Measurements from ENCODE around the gene ISYNA1. TPM values are rescaled to one million over a fixed set of nuclear protein-coding genes. Genes with fewer than 3 reads are reported as not detected.

The ISYNA1 gene
- total and polyA plus RNA-seq, 2 experiments from 2014 or later = 191 to 208 TPM

DNA sequence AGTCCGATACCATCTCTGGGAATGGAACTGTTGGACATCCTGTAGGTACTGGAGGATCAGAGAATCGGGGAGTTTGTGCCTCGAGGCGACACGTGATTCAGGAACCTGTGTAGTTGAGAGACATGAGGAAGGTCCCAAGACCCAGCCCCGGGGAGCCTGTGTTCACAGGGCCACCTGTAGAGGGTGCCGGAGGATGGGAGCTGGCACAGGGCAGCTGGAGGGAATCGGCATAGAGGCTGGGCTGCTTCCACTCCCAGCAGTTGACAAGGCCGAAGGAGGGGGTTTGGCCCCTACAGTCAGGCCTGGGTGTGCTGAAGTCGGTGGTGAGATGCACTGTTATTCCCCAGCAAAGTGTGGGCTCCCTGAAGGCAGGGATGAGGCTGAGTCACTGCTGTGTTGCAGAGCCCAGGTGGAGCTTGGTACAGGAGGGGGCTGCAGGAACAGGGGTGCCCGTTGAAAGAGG is 2.5 kb upstream of the ISYNA1 start:
- peak; percentile 69 for DNase-seq (ENCODE audit: low spot score)
- Mint-ChIP-seq H3K27ac (no peak overlapping the region), H3K36me3 (ENCODE audit: low read depth) (peaks cover 17% of the 10 kb centered on the region), H3K27me3 (ENCODE audit: insufficient read depth, low read depth, poor library complexity) (peaks cover 25% of the 10 kb centered on the region), H3K4me3 (no peak overlapping the region), H3K4me1 (peaks cover 24% of the 10 kb centered on the region), H3K9me3 (peaks cover 4% of the 10 kb centered on the region)
- Histone ChIP-seq H2AFZ (no peak overlapping the region), H3K4me2 (no peak overlapping the region), H3K4me1 (ENCODE audit: insufficient read depth) (peaks cover 15% of the 10 kb centered on the region), H3K79me2 (replicated peaks; ENCODE audit: insufficient read depth) (no peaks in the 10 kb centered on the region), H3K27me3 (ENCODE audit: insufficient read depth) (no peaks in the 10 kb centered on the region), H4K20me1 (replicated peaks; ENCODE audit: insufficient read depth) (peaks cover 3% of the 10 kb centered on the region), H3K4me3 (no peak overlapping the region), H3K36me3 (ENCODE audit: insufficient read depth) (no peaks in the 10 kb centered on the region), H3F3A (replicated peaks; ENCODE audit: low read depth) (peaks cover 22% of the 10 kb centered on the region; the same call in 1 of the 2 replicates), H3K27ac (ENCODE audit: low read depth) (0 out of 2 replicates have a peak overlapping the region, but pooled peaks have one; percentile 19), H3K9me2 (ENCODE audit: insufficient read depth) (no peaks in the 10 kb centered on the region)
- ATAC-seq = peak; percentile 3
- TF ChIP-seq, protein P1, sequence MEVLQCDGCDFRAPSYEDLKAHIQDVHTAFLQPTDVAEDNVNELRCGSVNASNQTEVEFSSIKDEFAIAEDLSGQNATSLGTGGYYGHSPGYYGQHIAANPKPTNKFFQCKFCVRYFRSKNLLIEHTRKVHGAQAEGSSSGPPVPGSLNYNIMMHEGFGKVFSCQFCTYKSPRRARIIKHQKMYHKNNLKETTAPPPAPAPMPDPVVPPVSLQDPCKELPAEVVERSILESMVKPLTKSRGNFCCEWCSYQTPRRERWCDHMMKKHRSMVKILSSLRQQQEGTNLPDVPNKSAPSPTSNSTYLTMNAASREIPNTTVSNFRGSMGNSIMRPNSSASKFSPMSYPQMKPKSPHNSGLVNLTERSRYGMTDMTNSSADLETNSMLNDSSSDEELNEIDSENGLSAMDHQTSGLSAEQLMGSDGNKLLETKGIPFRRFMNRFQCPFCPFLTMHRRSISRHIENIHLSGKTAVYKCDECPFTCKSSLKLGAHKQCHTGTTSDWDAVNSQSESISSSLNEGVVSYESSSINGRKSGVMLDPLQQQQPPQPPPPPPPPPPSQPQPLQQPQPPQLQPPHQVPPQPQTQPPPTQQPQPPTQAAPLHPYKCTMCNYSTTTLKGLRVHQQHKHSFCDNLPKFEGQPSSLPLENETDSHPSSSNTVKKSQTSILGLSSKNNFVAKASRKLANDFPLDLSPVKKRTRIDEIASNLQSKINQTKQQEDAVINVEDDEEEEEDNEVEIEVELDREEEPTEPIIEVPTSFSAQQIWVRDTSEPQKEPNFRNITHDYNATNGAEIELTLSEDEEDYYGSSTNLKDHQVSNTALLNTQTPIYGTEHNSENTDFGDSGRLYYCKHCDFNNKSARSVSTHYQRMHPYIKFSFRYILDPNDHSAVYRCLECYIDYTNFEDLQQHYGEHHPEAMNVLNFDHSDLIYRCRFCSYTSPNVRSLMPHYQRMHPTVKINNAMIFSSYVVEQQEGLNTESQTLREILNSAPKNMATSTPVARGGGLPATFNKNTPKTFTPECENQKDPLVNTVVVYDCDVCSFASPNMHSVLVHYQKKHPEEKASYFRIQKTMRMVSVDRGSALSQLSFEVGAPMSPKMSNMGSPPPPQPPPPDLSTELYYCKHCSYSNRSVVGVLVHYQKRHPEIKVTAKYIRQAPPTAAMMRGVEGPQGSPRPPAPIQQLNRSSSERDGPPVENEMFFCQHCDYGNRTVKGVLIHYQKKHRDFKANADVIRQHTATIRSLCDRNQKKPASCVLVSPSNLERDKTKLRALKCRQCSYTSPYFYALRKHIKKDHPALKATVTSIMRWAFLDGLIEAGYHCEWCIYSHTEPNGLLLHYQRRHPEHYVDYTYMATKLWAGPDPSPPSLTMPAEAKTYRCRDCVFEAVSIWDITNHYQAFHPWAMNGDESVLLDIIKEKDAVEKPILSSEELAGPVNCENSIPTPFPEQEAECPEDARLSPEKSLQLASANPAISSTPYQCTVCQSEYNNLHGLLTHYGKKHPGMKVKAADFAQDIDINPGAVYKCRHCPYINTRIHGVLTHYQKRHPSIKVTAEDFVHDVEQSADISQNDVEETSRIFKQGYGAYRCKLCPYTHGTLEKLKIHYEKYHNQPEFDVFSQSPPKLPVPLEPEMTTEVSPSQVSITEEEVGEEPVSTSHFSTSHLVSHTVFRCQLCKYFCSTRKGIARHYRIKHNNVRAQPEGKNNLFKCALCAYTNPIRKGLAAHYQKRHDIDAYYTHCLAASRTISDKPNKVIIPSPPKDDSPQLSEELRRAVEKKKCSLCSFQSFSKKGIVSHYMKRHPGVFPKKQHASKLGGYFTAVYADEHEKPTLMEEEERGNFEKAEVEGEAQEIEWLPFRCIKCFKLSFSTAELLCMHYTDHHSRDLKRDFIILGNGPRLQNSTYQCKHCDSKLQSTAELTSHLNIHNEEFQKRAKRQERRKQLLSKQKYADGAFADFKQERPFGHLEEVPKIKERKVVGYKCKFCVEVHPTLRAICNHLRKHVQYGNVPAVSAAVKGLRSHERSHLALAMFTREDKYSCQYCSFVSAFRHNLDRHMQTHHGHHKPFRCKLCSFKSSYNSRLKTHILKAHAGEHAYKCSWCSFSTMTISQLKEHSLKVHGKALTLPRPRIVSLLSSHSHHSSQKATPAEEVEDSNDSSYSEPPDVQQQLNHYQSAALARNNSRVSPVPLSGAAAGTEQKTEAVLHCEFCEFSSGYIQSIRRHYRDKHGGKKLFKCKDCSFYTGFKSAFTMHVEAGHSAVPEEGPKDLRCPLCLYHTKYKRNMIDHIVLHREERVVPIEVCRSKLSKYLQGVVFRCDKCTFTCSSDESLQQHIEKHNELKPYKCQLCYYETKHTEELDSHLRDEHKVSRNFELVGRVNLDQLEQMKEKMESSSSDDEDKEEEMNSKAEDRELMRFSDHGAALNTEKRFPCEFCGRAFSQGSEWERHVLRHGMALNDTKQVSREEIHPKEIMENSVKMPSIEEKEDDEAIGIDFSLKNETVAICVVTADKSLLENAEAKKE (CRISPR knock-in tag; IDR thresholded peaks at IDR 0.05) = no peak
- no peak for TF ChIP-seq ZNF114 (CRISPR knock-in tag; IDR thresholded peaks at IDR 0.05)
- TF ChIP-seq, protein P2, sequence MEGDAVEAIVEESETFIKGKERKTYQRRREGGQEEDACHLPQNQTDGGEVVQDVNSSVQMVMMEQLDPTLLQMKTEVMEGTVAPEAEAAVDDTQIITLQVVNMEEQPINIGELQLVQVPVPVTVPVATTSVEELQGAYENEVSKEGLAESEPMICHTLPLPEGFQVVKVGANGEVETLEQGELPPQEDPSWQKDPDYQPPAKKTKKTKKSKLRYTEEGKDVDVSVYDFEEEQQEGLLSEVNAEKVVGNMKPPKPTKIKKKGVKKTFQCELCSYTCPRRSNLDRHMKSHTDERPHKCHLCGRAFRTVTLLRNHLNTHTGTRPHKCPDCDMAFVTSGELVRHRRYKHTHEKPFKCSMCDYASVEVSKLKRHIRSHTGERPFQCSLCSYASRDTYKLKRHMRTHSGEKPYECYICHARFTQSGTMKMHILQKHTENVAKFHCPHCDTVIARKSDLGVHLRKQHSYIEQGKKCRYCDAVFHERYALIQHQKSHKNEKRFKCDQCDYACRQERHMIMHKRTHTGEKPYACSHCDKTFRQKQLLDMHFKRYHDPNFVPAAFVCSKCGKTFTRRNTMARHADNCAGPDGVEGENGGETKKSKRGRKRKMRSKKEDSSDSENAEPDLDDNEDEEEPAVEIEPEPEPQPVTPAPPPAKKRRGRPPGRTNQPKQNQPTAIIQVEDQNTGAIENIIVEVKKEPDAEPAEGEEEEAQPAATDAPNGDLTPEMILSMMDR (conservative IDR thresholded peaks at IDR 0.05; ENCODE audit: low read depth in 2 of 2) = peak; percentile 52 to 71; a peak in 3 of 4 replicates

DNA sequence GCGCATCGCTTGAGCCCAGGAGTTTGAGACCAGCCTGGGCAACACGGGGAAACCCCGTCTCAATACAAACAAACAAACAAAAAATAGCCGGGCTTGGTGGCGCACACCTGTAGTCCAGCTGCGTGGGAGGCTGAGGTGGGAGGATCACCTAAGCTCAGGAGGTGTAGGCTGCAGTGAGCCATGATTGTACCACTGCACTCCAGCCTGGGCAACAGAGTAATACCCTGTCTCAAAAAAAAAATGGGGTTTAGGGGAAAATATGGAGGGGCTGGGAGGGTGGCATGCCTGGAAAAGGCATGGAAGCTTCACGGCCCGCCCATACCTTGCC is 1.9 kb upstream of the ISYNA1 start:
- Histone ChIP-seq H4K20me1 (replicated peaks; ENCODE audit: insufficient read depth) (peaks cover 3% of the 10 kb centered on the region), H3K4me3 (no peak overlapping the region), H2AFZ (no peak overlapping the region), H3K36me3 (ENCODE audit: insufficient read depth) (no peaks in the 10 kb centered on the region), H3K79me2 (replicated peaks; ENCODE audit: insufficient read depth) (no peaks in the 10 kb centered on the region), H3F3A (replicated peaks; ENCODE audit: low read depth) (peaks cover 22% of the 10 kb centered on the region; the same call in 1 of the 2 replicates), H3K27me3 (ENCODE audit: insufficient read depth) (no peaks in the 10 kb centered on the region), H3K9me2 (ENCODE audit: insufficient read depth) (no peaks in the 10 kb centered on the region), H3K27ac (ENCODE audit: low read depth) (no peak overlapping the region), H3K4me1 (ENCODE audit: insufficient read depth) (peaks cover 15% of the 10 kb centered on the region), H3K4me2 (peak overlapping the region; percentile 82)
- Mint-ChIP-seq H3K27me3 (ENCODE audit: insufficient read depth, low read depth, poor library complexity) (peaks cover 27% of the 10 kb centered on the region), H3K4me3 (0 out of 3 replicates have a peak overlapping the region, but pooled peaks have one; percentile 49), H3K4me1 (peaks cover 24% of the 10 kb centered on the region), H3K36me3 (ENCODE audit: low read depth) (peaks cover 21% of the 10 kb centered on the region), H3K27ac (no peak overlapping the region), H3K9me3 (peaks cover 4% of the 10 kb centered on the region)
- DNase-seq (ENCODE audit: low spot score) (no peak), ATAC-seq (no peak)
- TF ChIP-seq, protein P3, sequence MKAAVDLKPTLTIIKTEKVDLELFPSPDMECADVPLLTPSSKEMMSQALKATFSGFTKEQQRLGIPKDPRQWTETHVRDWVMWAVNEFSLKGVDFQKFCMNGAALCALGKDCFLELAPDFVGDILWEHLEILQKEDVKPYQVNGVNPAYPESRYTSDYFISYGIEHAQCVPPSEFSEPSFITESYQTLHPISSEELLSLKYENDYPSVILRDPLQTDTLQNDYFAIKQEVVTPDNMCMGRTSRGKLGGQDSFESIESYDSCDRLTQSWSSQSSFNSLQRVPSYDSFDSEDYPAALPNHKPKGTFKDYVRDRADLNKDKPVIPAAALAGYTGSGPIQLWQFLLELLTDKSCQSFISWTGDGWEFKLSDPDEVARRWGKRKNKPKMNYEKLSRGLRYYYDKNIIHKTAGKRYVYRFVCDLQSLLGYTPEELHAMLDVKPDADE (IDR thresholded peaks at IDR 0.05) = no peak
- no peak for TF ChIP-seq ZNF114 (CRISPR knock-in tag; IDR thresholded peaks at IDR 0.05)
